Measurements from ENCODE around the gene SMIM29.
"Not testable (repeated sequence)": the region's sequence is repeated elsewhere in the genome, so short reads cannot be mapped to it uniquely, and the experiment has no call there.

Gene SMIM29

GRCh38 chr6:34260576-34261267 is 11.9 kb upstream of the SMIM29 start:
- H3K79me2 ChIP-seq (ENCODE audit: insufficient read depth, low read length): no peaks in the 10 kb centered on the region
- no peak overlapping the region for H3K9ac ChIP-seq (ENCODE audit: low read length)
- H2AFZ ChIP-seq (ENCODE audit: low read depth, low read length, severe bottlenecking): no peak overlapping the region
- H3K4me2 ChIP-seq (ENCODE audit: low read depth, low read length, poor library complexity, severe bottlenecking): no peak overlapping the region
- H3K9me3 ChIP-seq (ENCODE audit: insufficient read depth, low read length): no peaks in the 10 kb centered on the region
- no peak for TF ChIP-seq EZH2phosphoT487 (conservative IDR thresholded peaks at IDR 0.05; ENCODE audit: low read length)
- no peak for TF ChIP-seq CTCF (IDR thresholded peaks at IDR 0.05; ENCODE audit: insufficient read depth, low read length, poor library complexity, severe bottlenecking)
- no peaks in the 10 kb centered on the region for H3K9me2 ChIP-seq (replicated peaks; ENCODE audit: insufficient read depth, low read length)
- no peaks in the 10 kb centered on the region for H4K20me1 ChIP-seq (ENCODE audit: low read depth, low read length)
- no peaks in the 10 kb centered on the region for H3K27me3 ChIP-seq (ENCODE audit: low read length)
- H3K4me3 ChIP-seq (ENCODE audit: insufficient read depth, low read length, poor library complexity, severe bottlenecking): no peak overlapping the region
- H3K36me3 ChIP-seq (ENCODE audit: low read length): no peaks in the 10 kb centered on the region
- H3K27ac ChIP-seq (ENCODE audit: low read depth, low read length): no peak overlapping the region
- no peaks in the 10 kb centered on the region for H3F3A ChIP-seq (ENCODE audit: insufficient read depth)

GRCh38 chr6:34259529-34260069 is 10.8 kb upstream of the SMIM29 start:
- Histone ChIP-seq H3K4me2 (ENCODE audit: low read depth, low read length, poor library complexity, severe bottlenecking) (no peak overlapping the region), H3K4me3 (ENCODE audit: insufficient read depth, low read length, poor library complexity, severe bottlenecking) (no peak overlapping the region), H3F3A (ENCODE audit: insufficient read depth) (no peaks in the 10 kb centered on the region), H3K9me2 (replicated peaks; ENCODE audit: insufficient read depth, low read length) (no peaks in the 10 kb centered on the region), H3K27ac (ENCODE audit: low read depth, low read length) (no peak overlapping the region), H3K9ac (ENCODE audit: low read length) (no peak overlapping the region), H3K36me3 (ENCODE audit: low read length) (no peaks in the 10 kb centered on the region), H4K20me1 (ENCODE audit: low read depth, low read length) (no peaks in the 10 kb centered on the region), H3K79me2 (ENCODE audit: insufficient read depth, low read length) (no peaks in the 10 kb centered on the region), H3K9me3 (ENCODE audit: insufficient read depth, low read length) (no peaks in the 10 kb centered on the region), H2AFZ (ENCODE audit: low read depth, low read length, severe bottlenecking) (no peak overlapping the region), H3K27me3 (ENCODE audit: low read length) (no peaks in the 10 kb centered on the region)
- no peak for TF ChIP-seq CTCF (IDR thresholded peaks at IDR 0.05; ENCODE audit: insufficient read depth, low read length, poor library complexity, severe bottlenecking)
- TF ChIP-seq EZH2phosphoT487 (conservative IDR thresholded peaks at IDR 0.05; ENCODE audit: low read length): no peak

- H3K79me2 ChIP-seq (ENCODE audit: insufficient read depth, low read length); H3K36me3 ChIP-seq (ENCODE audit: low read length); H3K4me3 ChIP-seq (ENCODE audit: insufficient read depth, low read length, poor library complexity, severe bottlenecking); H3K27me3 ChIP-seq (ENCODE audit: low read length); H3K4me2 ChIP-seq (ENCODE audit: low read depth, low read length, poor library complexity, severe bottlenecking); H3K9ac ChIP-seq (ENCODE audit: low read length); H3K9me3 ChIP-seq (ENCODE audit: insufficient read depth, low read length); H4K20me1 ChIP-seq (ENCODE audit: low read depth, low read length); H3K27ac ChIP-seq (ENCODE audit: low read depth, low read length); H3K9me2 ChIP-seq (replicated peaks; ENCODE audit: insufficient read depth, low read length); H2AFZ ChIP-seq (ENCODE audit: low read depth, low read length, severe bottlenecking): not testable (repeated sequence)
- H3F3A ChIP-seq (ENCODE audit: insufficient read depth): peaks cover 11% of the 10 kb centered on the region
Observed at GRCh38 chr6:34252395-34252794, 3.6 kb upstream of the SMIM29 start.
